PFSK-1 (cell line): ENCODE measurements around the gene TNNT1.

ENCODE experiments used
- POLR2AphosphoS5 ChIP-seq: IDR thresholded peaks from 2 replicates; pipeline ENCODE4 v1.6.1; 2012; ENCODE audit warnings: low read depth, mild to moderate bottlenecking, control low read depth, low read length, moderate library complexity
- SIN3A ChIP-seq: IDR thresholded peaks from 2 replicates; pipeline ENCODE4 v1.6.1; 2012; ENCODE audit warnings: mild to moderate bottlenecking, low read length, moderate library complexity, borderline replicate concordance; ENCODE audit not compliant: insufficient read depth
- TF ChIP-seq, protein P1 (sequence below), 2 experiments: IDR thresholded peaks; 2 replicates each; pipeline versions ENCODE4 v1.6.1 to v1.8.0; 2011 to 2012; ENCODE audit warnings: low read depth in 2 of 2, low read length in 2 of 2, control low read depth in 1 of 2, inconsistent platforms in 1 of 2, mild to moderate bottlenecking in 1 of 2, moderate library complexity in 1 of 2; ENCODE audit not compliant: insufficient read depth in 1 of 2

DNA sequence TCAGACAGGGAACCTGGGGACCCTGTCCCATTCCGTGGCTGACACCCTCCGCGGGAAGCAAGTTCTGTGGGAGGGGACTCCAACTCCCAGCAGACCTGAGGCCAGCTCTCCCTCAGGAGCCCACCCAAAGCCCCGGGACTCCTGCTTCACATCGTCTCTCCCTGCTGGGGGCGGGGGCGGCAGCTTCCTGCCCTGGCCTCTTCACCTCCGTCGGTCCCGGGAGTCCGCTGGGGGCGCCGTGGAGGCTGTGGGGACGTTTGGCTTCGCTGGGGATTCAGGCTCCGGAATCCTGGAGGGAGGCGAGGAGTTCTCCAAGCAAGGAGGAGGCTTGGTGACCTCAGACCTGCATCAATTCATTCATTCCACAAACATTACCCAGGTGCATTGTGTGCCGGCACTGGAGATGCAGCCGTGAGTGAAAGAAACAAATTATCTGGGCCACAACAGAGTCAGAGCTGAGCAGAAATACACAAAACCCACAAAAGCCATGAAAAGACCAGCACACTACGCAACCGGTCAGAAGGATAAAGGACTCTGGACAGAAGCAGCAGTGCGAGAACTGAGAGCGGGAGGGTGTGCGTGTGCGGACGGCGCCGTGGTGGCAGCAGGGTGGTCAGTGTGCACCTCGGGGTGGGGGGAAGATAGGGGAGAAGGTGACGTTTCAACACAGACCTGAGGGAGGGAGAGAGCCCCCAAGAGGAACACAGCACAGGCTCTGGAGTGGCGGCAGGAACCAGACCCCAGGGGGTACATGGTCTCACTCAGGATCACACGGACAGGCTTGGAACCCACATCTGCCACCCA lies 54.3 kb downstream of the TNNT1 start:
- TF ChIP-seq POLR2AphosphoS5 (no peak), SIN3A (no peak)
- TF ChIP-seq, protein P1, sequence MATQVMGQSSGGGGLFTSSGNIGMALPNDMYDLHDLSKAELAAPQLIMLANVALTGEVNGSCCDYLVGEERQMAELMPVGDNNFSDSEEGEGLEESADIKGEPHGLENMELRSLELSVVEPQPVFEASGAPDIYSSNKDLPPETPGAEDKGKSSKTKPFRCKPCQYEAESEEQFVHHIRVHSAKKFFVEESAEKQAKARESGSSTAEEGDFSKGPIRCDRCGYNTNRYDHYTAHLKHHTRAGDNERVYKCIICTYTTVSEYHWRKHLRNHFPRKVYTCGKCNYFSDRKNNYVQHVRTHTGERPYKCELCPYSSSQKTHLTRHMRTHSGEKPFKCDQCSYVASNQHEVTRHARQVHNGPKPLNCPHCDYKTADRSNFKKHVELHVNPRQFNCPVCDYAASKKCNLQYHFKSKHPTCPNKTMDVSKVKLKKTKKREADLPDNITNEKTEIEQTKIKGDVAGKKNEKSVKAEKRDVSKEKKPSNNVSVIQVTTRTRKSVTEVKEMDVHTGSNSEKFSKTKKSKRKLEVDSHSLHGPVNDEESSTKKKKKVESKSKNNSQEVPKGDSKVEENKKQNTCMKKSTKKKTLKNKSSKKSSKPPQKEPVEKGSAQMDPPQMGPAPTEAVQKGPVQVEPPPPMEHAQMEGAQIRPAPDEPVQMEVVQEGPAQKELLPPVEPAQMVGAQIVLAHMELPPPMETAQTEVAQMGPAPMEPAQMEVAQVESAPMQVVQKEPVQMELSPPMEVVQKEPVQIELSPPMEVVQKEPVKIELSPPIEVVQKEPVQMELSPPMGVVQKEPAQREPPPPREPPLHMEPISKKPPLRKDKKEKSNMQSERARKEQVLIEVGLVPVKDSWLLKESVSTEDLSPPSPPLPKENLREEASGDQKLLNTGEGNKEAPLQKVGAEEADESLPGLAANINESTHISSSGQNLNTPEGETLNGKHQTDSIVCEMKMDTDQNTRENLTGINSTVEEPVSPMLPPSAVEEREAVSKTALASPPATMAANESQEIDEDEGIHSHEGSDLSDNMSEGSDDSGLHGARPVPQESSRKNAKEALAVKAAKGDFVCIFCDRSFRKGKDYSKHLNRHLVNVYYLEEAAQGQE (IDR thresholded peaks at IDR 0.05; ENCODE audit: insufficient read depth in 1 of 2, low read depth in 2 of 2, low read length in 2 of 2) = no peak
